SW480 (cell line): ENCODE results near the gene RPL10A.
"Not testable (repeated sequence)": the region's sequence is repeated elsewhere in the genome, so short reads cannot be mapped to it uniquely, and the experiment has no call there.

Experiments used
- DNase-seq: peaks from one replicate; pipeline ENCODE4 v3.0.0-alpha.2; 2016; ENCODE audit warnings: low spot score

Gene RPL10A

DNA sequence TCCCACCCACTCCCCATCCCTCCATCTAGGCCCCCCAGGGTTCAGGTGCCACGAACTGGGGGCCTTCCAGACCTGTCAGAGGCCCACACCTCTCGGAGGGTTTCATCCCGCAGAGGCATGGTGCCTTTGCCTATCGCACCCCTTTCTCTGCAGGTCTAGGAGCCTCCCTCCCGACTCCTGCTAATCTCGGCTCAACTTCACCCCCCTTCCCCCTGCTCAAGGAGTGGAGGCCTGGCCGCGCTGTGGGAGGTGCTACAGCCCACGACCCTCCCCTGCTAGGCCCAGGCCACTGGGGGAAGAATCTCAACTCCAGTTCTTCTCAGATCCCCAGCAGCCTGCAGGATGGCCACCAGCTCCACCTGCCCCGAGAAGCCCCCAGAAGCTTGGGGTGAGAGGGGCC lies 44.5 kb downstream of the RPL10A start, which contains the start of gene TULP1:
Gene TULP1, minus strand, starts transcription at position 157 of the 400 bp plus-strand sequence. Its CDS starts 38 bp downstream, at position 119.
- no peak for DNase-seq

DNA sequence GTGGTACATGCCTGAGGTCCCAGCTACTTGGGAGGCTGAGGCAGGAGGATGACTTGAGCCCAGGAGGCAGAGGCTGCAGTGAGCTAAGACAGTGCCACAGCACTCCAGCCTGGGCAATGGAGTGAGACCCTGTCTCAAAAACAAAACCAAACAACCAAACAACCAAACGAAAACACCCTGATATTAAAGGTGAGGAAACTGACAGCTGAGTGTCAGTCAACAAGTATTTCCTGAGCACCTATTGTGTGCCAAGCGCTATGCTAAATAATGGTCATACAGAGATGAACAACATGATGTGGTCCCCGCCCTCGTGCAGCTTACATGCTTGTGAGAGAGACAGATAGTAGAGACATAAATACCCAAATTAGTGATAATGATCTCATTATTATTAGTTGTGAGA lies 46.4 kb downstream of the RPL10A start:
- no peak for DNase-seq

DNA sequence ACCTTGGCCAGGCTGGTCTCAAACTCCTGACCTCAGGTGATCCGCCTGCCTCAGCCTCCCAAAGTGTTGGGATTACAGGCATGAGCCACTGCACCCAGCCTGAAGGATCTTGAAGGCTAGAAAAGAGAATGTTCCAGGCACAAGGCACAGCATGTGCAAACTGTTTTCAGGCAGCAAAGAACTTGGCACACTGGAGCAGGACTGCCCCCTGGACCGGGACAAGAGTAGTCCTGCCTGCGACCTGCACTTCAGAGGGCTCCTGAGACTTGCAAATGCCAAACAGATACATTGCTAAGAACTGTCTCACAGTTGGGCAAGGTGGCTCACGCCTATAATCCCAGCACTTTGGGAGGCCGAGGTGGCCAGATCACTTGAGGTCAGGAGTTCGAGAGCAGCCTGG lies 47.7 kb downstream of the RPL10A start:
- not testable (repeated sequence) for DNase-seq

DNA sequence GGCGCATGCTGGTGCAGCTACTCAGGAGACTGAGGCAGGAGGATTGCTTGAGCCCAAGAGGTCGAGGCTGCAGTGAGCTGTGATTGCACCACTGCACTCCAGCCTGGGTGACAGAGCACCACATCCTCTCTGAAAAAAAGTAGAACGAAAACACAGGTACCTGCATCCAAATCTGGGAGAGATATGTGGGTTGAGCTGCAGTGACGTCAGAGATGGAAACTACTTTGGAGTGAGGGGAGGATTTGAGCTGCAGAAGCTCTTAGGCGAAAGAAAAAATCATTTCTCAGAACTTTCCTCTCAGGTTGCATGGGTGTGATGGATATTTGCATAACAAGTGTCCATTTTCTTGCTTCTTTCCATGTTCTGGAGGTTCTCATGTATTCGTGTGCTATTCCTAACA lies 48.5 kb downstream of the RPL10A start:
- DNase-seq: no peak

DNA sequence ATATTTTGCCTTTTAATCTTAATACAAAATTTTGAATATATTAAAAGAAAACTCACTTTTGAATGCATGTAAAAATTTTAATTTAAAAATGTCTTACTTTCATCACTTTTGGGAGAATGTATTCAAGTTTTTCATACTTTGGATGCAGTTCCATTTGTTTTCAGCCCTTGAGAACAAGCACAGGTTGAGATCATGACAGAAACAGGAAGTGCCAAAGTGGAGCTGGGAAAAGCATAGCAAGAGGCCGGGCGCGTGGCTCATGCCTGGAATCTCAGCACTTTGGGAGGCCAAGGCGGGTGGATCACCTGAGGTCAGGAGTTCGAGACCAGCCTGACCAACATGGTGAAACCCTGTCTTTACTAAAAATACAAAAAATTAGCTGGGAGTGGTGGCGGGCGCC lies 49.8 kb downstream of the RPL10A start:
- not testable (repeated sequence) for DNase-seq

DNA sequence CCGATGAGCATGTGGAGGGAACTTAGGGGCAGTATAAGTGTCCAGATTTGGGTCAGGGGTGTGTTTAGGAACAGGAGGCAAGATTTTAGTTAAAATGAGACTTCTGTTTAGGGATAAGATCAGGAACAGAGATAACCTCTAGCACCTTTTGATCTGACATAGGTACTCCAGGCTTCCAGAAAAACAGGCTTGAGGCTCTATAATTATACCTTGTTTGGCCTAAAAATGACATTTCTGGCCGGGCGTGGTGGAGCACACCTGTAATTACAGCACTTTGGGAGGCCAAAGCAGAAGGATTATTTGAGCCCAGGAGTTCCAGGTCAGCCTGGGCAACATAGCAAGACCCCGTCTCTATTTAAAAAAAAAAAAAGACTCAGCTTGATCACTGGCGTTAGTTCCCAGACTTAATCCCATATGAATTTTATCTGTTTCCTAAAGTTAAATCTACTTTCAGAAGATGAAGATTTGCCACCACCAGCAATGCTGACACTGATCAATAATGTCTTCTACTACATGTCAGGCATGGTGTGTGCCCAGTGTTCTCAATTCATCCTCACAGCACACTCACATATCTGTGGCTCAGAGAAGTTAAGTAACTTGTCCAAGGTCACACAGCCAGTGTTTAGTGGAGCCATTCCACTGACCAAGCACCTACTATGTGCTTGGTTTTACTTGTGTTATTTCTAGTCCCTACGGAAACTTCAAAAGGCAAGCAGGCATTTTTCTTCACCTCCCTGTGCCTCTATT lies 50.5 kb downstream of the RPL10A start:
- DNase-seq: no peak

DNA sequence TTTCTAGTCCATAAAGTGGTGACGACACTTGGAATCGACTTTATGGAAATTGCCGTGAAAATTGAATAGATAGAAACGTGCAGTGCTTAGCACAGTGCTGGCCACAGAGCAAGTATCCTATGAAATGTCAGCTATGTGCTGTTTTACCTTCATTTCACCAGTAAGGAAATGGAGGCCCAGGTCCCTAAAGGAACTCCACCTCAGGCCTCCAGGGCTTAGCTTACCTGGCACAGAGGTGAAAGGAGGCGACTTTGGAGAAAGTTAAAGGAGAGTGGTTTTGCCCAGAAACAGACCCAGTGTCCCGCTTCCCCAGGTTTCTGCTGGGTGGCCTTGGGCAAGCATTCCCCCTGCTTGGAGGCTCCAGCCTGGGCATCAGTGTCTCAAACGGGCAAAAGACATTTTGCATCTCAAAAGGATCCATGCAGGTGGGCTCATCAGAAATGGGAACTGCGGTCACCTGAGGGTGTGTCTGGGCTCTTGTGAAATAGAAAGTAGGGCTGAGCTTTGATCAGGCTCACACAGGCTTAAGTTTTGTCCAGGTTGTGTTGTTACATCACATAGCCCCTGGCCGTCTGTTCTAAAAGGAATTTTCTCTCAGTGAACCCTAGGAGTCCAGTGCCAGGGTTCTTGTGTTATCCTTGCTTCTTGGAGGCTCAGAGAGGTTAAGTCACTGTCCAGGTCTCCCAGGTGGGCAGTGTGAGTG lies 51.3 kb downstream of the RPL10A start:
- DNase-seq: no peak
